Activated CD4-positive, CD25-positive, alpha-beta regulatory T cell treated with anti-CD3 and anti-CD28 coated beads, Interleukin-2, amount 50 U/mL, for 16 hours (primary cell): ENCODE data around the gene PIK3AP1.

Source experiments
- DNase-seq: peaks from one replicate; pipeline ENCODE4 v3.0.0-alpha.2; 2020; ENCODE audit warnings: low read depth, low spot score

PIK3AP1 gene

DNA sequence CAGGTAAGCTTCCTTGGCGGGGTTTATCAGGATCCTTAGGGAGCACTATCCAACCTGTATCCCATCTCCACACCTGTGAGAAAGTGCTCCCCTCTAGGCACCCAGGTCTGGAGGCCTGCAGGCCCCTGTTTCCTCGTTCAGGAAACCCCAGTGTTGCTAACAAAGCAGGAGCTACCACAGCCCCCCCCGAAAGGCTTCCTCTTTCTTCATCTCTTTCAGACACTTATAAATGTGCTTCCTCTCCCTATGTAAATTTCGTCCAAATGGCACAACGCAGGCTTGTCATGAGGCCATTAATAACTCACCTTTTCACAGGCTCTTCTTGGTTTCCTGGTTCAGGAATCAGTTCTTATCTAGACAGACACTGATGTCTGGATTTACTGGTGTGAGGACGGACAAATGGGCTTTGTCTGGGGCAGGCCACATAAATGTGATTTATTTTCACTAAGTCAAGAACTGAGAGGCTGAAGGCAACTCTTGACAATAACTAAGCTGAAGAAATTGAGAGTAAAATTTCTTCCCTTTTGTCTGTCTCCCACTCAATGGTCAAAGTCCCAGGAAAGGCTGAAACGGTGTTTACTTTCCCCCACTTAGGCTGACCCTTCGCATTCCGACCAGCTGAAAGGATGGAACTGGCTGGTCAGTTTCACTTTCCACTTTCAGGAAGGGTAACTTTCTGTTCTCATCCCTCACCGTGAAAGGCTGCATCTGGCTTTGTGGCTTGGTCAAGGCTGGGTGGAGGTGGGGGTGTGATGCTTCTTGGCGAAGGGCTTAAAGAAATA is 46.8 kb downstream of the PIK3AP1 start:
- DNase-seq: no peak

DNA sequence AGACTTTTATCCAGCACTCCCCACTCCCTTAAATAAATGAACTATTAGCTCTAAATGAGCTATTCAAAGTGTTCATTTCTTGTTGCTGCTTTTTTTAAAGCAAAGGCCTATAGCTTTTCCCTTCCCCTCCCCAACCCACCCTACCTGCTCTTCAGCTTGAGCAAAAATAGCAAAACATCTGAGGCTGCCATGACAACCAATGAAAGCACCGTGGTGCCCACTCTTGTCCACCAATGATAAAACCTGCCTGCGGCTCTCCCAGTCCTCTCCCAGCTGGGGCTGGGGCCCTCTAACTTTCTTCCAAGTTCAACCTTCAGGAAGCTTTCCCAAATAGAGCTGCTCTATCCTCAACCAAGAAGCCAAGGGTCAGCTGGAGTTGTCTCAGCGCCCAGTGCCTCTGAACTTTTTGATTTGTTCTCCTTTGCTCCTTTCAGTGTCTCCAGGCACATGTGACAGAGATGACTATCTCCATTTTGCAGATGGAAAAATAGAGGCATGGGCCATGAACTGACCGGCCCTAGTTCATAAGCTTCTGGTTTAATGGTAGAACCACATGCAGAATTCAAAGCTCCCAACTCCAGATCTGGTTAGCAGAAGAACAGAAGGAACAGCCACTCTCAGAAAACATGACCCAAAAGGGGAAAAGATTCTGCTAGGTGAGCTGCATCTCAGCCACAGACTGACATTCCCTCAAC is 47.7 kb downstream of the PIK3AP1 start:
- no peak for DNase-seq

DNA sequence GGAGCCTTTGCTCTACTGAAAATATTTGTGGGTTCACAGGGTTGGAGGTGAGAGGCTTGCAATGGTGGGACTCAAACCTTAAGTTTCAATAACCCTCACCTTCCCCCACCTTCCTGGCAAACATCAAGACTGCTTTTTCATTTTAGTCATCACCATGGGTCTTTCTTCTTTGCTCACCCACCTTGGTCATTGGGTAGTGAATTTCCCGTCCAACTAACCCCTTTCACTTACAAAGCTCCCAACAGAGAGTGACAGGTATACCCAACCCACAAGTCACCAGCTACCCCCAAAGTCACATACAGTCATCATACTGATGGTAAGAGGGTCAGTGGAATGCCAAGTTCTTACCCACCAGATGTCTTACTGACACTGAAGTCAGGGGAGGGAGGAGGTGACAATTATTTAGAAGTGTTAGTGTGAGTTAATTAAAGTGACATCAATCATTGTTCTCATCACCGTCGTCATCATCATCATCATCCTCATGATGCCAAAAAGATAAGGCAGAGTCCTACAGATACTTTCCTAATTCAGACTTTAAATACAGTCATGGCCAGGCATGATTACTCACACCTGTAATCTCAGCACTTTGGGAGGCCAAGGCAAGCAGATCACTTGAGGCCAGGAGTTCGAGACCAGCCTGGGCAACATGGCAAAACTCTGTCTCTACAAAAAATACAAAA is 49.0 kb downstream of the PIK3AP1 start:
- no peak for DNase-seq

DNA sequence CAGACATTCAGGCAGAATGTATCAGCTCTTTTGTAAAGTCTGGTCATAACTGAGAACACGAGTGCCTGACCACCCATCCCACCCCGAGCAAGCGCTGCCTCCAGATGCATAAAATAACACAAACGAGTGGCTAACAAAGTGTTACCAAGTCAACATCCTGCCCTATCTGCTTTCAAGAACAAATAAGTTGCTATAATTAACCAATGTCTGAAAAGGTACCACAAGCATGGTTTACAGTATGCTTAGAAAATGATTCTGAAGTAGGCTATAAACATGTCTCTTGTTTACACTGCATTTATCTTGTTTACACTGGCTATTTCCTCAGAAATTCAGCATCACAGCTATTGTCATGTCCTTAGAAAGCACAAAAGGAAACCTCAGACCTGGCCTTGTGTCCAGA is 49.5 kb downstream of the PIK3AP1 start:
- no peak for DNase-seq

DNA sequence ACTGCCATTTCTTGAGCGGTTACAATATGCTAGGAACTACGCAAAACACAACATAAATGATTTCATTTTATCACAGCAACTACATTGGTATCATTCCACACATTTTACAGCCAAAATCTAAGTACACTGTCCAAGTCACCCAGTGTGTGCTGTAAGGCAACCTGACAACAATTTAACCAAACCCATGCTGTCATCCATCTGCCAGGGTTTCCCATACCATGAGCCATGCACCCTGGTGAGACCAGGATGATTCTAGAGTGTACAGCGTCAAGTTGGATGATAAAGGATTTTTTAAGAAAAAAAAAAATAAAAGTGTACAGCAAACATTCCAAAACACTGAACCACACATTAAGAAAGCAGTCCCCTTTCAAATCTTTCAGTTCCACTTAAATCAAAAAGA is 52.9 kb downstream of the PIK3AP1 start:
- no peak for DNase-seq

DNA sequence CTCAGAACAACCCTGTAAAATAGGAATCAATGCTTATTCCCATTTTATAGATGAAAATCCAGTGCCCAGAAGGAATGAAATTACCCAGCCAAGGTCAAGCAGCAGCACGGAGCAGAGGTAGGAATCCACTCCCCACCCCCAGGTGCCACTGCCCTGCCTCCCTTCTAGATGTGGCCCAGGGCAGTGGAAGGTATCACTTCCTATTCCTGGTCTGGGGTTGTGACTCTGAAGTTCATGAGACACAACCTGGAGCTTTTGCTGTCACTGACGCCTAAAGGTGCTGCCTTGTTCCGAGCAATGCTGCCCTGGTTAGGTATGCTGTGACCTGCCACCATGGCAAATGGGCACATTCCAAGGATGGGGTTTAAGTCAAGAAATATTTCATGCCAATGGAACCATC is 53.6 kb downstream of the PIK3AP1 start:
- no peak for DNase-seq

DNA sequence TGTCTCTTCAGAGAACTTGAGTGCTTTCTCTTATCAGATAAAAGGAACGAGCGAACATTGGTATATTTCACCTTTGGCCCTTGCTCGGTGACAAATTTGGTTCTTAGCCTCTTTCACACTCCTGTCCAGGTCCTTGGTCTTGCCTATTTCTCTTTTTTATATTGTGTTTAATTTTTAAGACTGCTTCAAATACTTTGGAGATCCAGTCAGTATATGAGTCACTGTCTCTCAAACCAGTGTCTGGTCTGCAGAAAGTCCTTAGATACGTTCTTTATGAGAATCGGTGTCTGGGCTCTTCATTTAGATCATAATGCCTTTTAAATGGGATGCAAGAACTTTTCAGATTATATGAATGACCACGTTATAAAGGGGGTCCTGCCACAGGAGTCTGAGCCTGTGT is 55.0 kb downstream of the PIK3AP1 start:
- DNase-seq: no peak

DNA sequence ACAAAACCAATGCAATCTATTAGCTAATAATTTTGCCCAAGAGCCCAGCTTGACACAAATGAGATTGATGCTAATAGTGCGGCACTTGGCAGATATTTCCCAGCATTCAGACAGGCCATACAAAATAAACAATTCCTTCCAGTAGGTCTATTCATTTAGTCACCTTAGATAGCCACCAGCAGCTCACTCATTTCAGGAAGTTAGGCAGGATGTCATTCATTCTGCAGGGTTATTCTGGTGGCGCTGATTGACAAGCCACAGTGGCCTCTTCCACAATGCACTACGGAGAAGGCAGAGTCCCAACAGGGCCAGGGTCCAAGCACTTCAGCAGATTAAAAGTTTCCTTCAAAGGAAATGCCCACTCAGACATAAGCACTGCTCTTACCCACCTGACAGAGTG is 55.8 kb downstream of the PIK3AP1 start:
- no peak for DNase-seq

DNA sequence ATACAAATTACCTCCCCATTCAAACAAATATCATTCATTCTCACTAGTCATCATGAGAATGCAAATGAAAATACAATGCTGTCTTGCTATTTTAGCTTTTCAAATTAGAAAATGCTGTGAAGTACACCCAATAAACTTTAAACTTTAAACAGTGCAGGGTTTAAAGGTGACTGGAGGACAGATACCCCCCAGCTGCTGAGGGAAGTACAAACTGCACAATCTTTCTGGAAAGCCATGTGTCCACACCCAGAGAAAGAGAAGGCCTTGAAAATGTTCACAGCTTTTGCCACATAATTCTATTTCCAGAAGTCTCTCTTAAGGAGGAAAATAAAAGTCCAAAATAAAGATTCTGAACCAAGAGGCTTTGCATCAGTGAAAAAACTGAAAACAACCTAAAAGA is 56.5 kb downstream of the PIK3AP1 start:
- no peak for DNase-seq

DNA sequence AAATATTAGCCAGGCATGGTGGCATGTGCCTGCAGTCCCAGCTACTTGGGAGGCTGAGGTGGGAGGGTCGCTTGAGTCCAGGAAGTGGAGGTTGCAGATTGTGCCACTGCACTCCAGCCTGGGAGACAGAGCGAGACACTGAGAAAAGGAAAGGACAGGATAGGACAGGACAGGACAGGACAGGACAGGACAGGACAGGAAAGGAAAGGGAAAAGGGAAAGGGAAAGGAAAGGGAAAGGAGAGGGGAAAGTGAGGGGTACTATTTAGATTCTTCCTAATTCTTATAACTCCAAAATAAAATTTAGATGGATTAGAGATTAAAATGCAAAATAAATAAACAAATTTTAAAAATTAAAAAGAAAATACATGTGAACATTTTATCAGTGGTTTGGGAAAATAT is 58.7 kb downstream of the PIK3AP1 start:
- no peak for DNase-seq

DNA sequence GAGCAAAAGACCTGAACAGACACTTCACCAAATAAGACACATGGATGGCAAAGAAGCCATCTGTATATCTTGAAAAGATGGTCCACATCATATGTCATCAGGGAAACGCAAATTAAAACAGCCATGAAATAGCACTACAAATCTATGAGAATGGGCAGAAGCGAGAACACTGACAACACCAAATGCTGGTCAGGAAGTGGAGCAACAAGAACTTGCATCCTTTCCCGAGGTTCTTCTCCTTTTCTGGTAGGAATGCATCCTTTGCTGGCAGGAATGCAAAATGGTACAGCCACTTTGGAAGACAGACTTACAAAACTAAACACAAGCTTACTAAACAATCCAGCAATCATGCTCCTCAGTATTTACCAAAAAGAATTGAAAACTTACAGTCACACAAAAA is 60.0 kb downstream of the PIK3AP1 start:
- no peak for DNase-seq

DNA sequence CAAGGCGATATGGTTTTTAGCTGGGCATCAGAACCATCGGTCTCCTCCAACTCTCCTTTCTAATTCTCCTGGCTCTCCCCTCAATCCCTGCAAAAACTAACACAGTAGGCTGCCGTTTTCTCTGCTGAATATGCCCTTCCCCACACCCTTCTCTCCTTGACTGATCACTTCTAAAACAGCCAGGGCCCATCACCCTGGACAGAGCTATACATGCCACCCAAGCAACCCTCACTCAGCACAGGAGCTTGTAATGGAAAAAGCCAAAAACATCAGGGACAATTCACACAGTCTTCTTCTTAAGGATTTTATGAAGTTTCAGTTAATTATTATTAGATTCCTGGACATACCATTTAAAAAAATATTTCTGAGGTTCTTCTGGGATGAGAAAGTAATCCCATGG is 61.5 kb downstream of the PIK3AP1 start:
- no peak for DNase-seq

DNA sequence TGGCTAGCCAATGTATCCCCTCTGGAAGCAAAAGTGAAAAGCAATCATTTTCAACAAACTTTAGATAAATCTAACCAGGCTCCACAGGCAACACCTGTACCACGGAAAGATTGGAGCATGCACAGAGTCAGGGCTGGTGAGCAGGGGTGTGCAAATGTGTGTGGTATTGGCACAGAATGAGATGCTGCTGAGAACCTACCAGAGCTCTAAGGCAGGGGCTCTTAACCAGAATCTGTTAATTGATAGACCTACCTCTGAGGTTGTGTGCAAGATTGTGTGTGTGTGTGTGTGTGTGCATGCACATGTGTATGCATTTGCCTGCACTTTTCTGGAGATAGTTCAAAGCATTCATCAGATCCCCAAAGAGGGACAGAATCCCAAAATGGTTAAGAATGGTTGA is 62.9 kb downstream of the PIK3AP1 start:
- DNase-seq: no peak

DNA sequence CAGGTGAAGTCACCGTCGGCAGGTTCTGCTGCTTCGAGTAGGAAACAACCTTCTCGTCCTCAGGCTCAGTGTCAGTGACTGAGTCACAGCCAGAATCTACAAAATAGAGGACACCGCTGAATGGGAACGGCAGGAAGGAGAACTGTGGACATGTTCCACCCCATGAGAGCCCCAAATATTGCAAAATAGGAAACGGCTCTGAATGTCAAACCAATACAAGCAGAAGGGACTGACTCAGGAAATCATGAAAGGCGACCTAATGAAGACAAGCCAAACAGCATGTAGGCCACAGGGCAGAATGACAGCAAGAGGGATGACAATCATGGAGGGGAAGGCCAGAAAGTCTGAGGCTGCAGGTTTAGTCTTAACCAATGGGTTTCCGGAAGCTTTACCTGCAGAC is 63.5 kb downstream of the PIK3AP1 start:
- no peak for DNase-seq

DNA sequence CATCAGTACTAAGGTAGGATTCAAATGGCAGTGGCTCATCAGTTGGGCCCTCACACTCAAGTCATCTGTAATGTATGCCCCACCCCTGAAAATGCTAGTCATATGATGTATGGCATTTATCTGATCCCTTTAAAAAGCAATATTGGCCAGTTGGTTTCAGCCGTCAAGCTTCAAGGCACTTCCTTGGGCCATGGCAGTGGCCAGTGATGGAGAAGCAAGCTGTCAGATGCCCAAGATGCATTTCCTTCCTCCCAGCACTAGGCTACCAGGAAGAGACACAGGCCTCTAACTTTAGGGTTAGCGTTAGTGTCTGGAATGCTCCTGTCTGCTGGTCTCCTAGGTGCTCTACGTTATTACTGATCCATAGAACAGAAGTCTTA is 64.1 kb downstream of the PIK3AP1 start:
- no peak for DNase-seq

DNA sequence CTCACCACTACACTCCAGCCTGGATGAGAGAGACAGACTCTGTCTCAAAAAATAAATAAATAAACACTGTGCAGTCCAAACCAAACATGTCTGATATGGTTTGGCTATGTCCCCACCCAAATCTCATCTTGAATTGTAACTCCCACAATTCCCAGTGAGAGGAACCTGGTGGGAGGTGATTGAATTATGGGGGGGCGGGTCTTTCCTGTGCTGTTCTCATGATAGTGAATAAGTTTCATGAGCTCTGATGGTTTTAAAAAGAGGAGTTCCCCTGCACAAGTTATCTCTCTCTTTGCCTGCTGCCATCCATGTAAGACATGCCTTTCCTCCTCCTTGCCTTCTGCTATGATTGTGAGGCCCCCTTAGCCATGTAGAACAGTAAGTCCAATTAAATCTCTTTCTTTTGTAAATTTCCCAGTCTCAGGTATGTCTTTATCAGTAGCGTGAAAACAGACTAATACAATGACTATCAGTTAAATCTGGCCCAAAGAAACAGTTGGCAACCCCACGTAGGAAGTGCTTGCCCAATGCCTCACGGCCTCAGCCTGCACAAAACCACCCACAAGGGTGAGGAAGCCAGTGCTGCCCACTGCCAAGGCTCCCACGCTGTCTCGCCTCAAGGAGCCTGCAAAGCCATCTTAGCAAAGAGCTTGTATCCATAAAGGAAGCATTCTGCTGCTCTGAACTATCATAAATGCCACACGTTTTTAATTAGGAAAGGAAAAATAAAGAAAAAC is 64.7 kb downstream of the PIK3AP1 start:
- no peak for DNase-seq

DNA sequence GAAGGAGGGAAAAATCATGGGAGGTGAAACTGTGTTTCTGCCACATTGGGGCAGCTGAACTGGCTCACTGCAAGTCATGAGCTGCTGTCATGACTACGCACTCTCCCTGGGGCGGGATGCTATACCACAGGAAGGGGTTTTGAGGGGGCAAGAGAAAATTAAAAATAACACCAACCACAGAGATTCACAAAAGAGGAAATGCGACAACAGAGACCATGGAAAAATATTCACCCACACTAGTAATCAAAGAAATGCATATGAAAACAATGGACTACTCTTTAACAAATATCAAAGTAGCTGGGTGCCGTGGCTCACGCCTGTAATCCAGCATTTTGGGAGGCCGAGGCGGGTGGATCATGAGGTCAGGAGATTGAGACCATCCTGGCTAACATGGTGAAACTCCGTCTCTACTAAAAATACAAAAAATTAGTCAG is 68.3 kb downstream of the PIK3AP1 start:
- no peak for DNase-seq

DNA sequence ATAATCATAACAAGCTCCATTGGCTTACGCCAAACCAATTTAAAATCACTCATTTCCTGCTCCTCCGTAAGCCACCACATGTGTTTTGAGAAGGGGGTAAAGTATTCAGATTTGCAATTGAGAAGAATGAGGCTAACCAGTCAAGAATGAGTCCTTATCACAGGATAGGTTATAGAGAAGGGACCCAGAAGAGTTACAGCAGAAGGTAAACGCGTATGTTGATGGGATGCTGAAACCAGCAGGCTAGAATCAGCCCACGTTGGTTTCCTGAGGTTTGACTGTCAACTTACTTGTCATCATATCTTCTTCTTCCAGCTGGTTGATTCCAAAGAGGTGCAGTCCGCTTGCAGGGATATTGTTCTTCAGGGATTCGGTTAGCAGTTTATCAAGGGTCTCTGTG is 69.4 kb downstream of the PIK3AP1 start:
- no peak for DNase-seq

DNA sequence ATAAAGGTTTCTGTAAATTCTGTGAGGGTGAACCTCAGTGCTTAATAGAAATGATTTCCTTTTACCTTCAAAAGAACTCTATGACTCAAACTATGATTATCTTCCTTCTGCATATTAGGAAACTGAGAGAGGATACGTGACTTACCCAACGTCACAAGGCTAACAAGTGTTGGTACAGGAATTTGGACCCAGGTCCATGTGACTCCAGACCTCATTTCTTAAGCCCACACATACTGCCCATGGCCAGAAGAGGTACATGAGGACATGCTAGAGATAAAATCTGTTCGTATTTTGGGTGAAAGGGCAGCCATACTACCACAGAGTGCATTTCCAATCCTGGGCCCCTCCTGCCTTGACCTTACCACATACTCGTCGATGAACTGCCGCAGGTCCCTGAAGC is 72.0 kb downstream of the PIK3AP1 start:
- no peak for DNase-seq

DNA sequence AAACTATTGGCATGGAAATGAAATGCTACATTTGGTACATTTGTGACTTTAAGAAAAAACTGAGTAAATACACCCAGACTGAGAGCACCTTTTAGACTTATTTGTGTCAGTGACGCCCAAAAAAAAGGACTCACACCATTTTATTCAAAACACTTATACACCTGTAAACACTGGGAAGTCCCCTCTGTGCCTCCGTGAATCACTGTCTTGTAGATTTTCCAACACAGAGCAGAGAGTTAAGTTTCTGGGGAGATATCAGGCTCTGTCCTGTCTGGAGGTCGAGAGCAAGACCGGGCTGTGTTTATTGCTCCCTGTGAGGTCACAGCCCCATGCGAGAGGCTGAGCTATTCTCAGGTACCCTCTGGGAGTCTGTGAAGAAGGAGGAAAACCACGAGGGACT is 72.8 kb downstream of the PIK3AP1 start:
- DNase-seq: no peak

DNA sequence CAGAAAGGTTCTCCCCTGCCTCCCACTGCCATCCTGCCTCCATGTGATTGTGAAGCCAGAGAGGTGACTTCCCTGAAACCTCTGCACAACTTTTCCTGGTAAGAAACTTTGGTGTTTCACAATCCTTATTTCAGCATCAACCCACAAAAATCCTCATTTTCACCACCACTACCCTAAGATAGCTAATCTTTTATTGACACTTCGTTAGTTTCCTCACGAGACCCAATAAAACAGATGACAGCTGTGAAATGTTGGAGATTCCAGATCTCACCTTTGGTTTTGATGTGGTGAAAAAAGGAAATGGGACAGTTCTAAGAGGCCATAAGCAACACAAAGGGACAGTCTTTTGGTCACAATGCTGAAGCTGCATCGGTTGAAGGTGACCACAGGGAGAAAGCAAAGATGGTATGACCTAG is 73.6 kb downstream of the PIK3AP1 start:
- no peak for DNase-seq

DNA sequence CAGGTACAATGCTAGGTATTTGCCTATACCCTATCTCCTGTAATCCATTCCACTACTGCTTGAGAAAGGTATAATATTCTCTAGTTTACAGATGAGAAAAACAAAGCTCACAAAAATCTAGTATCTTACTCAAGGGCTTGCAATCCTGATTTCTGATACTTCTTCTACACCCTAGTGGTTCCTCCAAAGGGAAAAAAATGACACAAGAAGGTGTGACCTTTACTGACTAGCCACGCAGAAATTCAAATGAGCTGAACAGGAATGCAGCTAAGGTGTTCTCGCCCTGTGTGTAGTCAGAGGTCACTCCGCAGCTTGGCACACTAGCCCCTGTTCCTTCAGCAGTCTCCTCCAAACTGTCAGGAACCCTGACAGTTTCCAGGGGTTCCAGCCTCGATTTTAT is 74.0 kb downstream of the PIK3AP1 start:
- DNase-seq: no peak
